HEK293 (cell line): Measurements from ENCODE around the gene WBP2NL.

ENCODE experiments used
- FEZF1 ChIP-seq: fragments of 450-650 bp; formaldehyde crosslinking; IDR thresholded peaks from 2 replicates; pipeline ENCODE4 v1.5.1; 2016; ENCODE audit warnings: missing biosample characterization, missing genetic modification characterization
- HOXA7 ChIP-seq: sonication (generic); formaldehyde crosslinking; IDR thresholded peaks from 2 replicates; pipeline ENCODE4 v1.8.1; 2022; ENCODE audit warnings: missing genetic modification reagents, borderline replicate concordance
- IKZF3 ChIP-seq: fragments of 450-650 bp; IDR thresholded peaks from 2 replicates; pipeline ENCODE4 v1.5.0; 2018; ENCODE audit warnings: missing biosample characterization, mild to moderate bottlenecking, missing genetic modification characterization, moderate library complexity
- INSM2 ChIP-seq: fragments of 450-650 bp; formaldehyde crosslinking; IDR thresholded peaks from 2 replicates; pipeline ENCODE4 v1.5.1; 2016; ENCODE audit warnings: missing biosample characterization, missing genetic modification characterization
- KLF9 ChIP-seq: fragments of 450-650 bp; formaldehyde crosslinking; IDR thresholded peaks from 2 replicates; pipeline ENCODE4 v1.5.1; 2016; ENCODE audit warnings: missing biosample characterization, missing genetic modification characterization, low read depth
- MEIS1 ChIP-seq: sonication (generic); formaldehyde crosslinking; IDR thresholded peaks from 2 replicates; pipeline ENCODE4 v1.8.1; 2022; ENCODE audit warnings: missing genetic modification reagents, mild to moderate bottlenecking, borderline replicate concordance
- PBX3 ChIP-seq: sonication (generic); formaldehyde crosslinking; IDR thresholded peaks from 2 replicates; pipeline ENCODE4 v1.8.1; 2022; ENCODE audit warnings: mild to moderate bottlenecking, moderate library complexity, missing genetic modification reagents
- PRDM10 ChIP-seq: fragments of 450-650 bp; formaldehyde crosslinking; IDR thresholded peaks from 2 replicates; pipeline ENCODE4 v1.5.1; 2016; ENCODE audit warnings: missing biosample characterization, missing genetic modification characterization
- SCRT2 ChIP-seq: fragments of 450-650 bp; formaldehyde crosslinking; IDR thresholded peaks from 2 replicates; pipeline ENCODE4 v1.5.1; 2016; ENCODE audit warnings: missing biosample characterization, missing genetic modification characterization
- SP3 ChIP-seq: fragments of 450-650 bp; formaldehyde crosslinking; IDR thresholded peaks from 2 replicates; pipeline ENCODE4 v1.5.1; 2016; ENCODE audit warnings: missing biosample characterization, missing genetic modification characterization
- ZBTB17 ChIP-seq: fragments of 450-650 bp; formaldehyde crosslinking; IDR thresholded peaks from 2 replicates; pipeline ENCODE4 v1.5.1; 2016; ENCODE audit warnings: missing biosample characterization, missing genetic modification characterization
- ZBTB21 ChIP-seq: fragments of 450-650 bp; formaldehyde crosslinking; IDR thresholded peaks from 2 replicates; pipeline ENCODE4 v1.5.1; 2017; ENCODE audit warnings: missing biosample characterization, missing genetic modification characterization
- ZFP41 ChIP-seq: fragments of 450-650 bp; formaldehyde crosslinking; IDR thresholded peaks from 2 replicates; pipeline ENCODE4 v1.5.1; 2016; ENCODE audit warnings: missing biosample characterization, missing genetic modification characterization, borderline replicate concordance
- ZFP69B ChIP-seq: fragments of 450-650 bp; formaldehyde crosslinking; IDR thresholded peaks from 2 replicates; pipeline ENCODE4 v1.5.1; 2016; ENCODE audit warnings: missing biosample characterization, missing genetic modification characterization
- ZNF133 ChIP-seq: fragments of 450-650 bp; formaldehyde crosslinking; IDR thresholded peaks from 2 replicates; pipeline ENCODE4 v1.5.1; 2016; ENCODE audit warnings: missing biosample characterization, missing genetic modification characterization
- ZNF146 ChIP-seq: fragments of 450-650 bp; formaldehyde crosslinking; IDR thresholded peaks from 2 replicates; pipeline ENCODE4 v1.5.1; 2016; ENCODE audit warnings: missing biosample characterization, missing genetic modification characterization
- ZNF16 ChIP-seq: fragments of 450-650 bp; formaldehyde crosslinking; IDR thresholded peaks from 2 replicates; pipeline ENCODE4 v1.5.1; 2016; ENCODE audit warnings: low read depth, missing biosample characterization, missing genetic modification characterization
- ZNF175 ChIP-seq: fragments of 450-650 bp; formaldehyde crosslinking; IDR thresholded peaks from 2 replicates; pipeline ENCODE4 v1.5.1; 2016; ENCODE audit warnings: missing biosample characterization, missing genetic modification characterization
- ZNF223 ChIP-seq: fragments of 450-650 bp; formaldehyde crosslinking; IDR thresholded peaks from 2 replicates; pipeline ENCODE4 v1.5.1; 2016; ENCODE audit warnings: missing biosample characterization, missing genetic modification characterization
- ZNF24 ChIP-seq: fragments of 450-650 bp; formaldehyde crosslinking; IDR thresholded peaks from 2 replicates; pipeline ENCODE4 v1.5.1; 2016; ENCODE audit warnings: missing biosample characterization, missing genetic modification characterization
- ZNF398 ChIP-seq: fragments of 450-650 bp; formaldehyde crosslinking; IDR thresholded peaks from 2 replicates; pipeline ENCODE4 v1.5.1; 2017; ENCODE audit warnings: missing biosample characterization, missing genetic modification characterization
- ZNF426 ChIP-seq: fragments of 450-650 bp; formaldehyde crosslinking; IDR thresholded peaks from 2 replicates; pipeline ENCODE4 v1.5.1; 2017; ENCODE audit warnings: missing biosample characterization, missing genetic modification characterization, mild to moderate bottlenecking, inconsistent platforms, moderate library complexity
- ZNF449 ChIP-seq: fragments of 450-650 bp; formaldehyde crosslinking; IDR thresholded peaks from 2 replicates; pipeline ENCODE4 v1.5.1; 2017; ENCODE audit warnings: missing biosample characterization, mild to moderate bottlenecking, missing genetic modification characterization, moderate library complexity
- ZNF529 ChIP-seq: fragments of 450-650 bp; formaldehyde crosslinking; IDR thresholded peaks from 2 replicates; pipeline ENCODE4 v1.5.1; 2017; ENCODE audit warnings: missing genetic modification characterization, missing biosample characterization; ENCODE audit not compliant: insufficient replicate concordance
- ZNF561 ChIP-seq: fragments of 450-650 bp; IDR thresholded peaks from 2 replicates; pipeline ENCODE4 v1.5.1; 2018; ENCODE audit warnings: missing biosample characterization, missing genetic modification characterization, borderline replicate concordance
- ZNF624 ChIP-seq: fragments of 450-650 bp; formaldehyde crosslinking; IDR thresholded peaks from 2 replicates; pipeline ENCODE4 v1.5.1; 2017; ENCODE audit warnings: missing biosample characterization, missing genetic modification characterization
- ZNF692 ChIP-seq: fragments of 450-650 bp; formaldehyde crosslinking; IDR thresholded peaks from 2 replicates; pipeline ENCODE4 v1.5.1; 2016; ENCODE audit warnings: missing biosample characterization, missing genetic modification characterization
- ZNF776 ChIP-seq: fragments of 450-650 bp; formaldehyde crosslinking; IDR thresholded peaks from 2 replicates; pipeline ENCODE4 v1.5.0; 2017; ENCODE audit warnings: missing biosample characterization, missing genetic modification characterization, borderline replicate concordance
- ZNF777 ChIP-seq: fragments of 450-650 bp; formaldehyde crosslinking; IDR thresholded peaks from 2 replicates; pipeline ENCODE4 v1.5.1; 2017; ENCODE audit warnings: missing biosample characterization, missing genetic modification characterization, borderline replicate concordance
- ZSCAN30 ChIP-seq: fragments of 450-650 bp; IDR thresholded peaks from 2 replicates; pipeline ENCODE4 v1.5.1; 2018; ENCODE audit warnings: missing biosample characterization, mild to moderate bottlenecking, missing genetic modification characterization, moderate library complexity

WBP2NL gene

GRCh38 chr22:41976961-41977566 lies 21.5 kb upstream of the WBP2NL start (continued):
- no peak for TF ChIP-seq FEZF1 (tag by site-specific recombination)
- no peak for TF ChIP-seq ZNF624 (tag by site-specific recombination)
- TF ChIP-seq PRDM10 (tag by site-specific recombination): no peak
- TF ChIP-seq ZNF692 (tag by site-specific recombination): no peak
- TF ChIP-seq MEIS1 (CRISPR knock-in tag): no peak
- TF ChIP-seq KLF9: no peak
- 0 out of 2 replicates have a peak, but pooled peaks have one; percentile 15 for TF ChIP-seq ZSCAN30 (tag by site-specific recombination)
- TF ChIP-seq ZNF777 (tag by site-specific recombination): peak; percentile 37; the same call in 1 of the 2 replicates
- TF ChIP-seq ZNF776: no peak
- no peak for TF ChIP-seq SP3 (tag by site-specific recombination)
- no peak for TF ChIP-seq ZNF561 (tag by site-specific recombination)
- TF ChIP-seq ZFP41 (tag by site-specific recombination): no peak
- TF ChIP-seq SCRT2 (tag by site-specific recombination): no peak
- no peak for TF ChIP-seq INSM2 (tag by site-specific recombination)
- no peak; the same call in 1 of the 2 replicates for TF ChIP-seq ZNF133 (tag by site-specific recombination)
- no peak for TF ChIP-seq ZNF223 (tag by site-specific recombination)
- TF ChIP-seq IKZF3 (tag by site-specific recombination): no peak
- TF ChIP-seq ZNF24 (tag by site-specific recombination): no peak
- TF ChIP-seq ZNF529: no peak
- TF ChIP-seq ZNF426: no peak
- TF ChIP-seq PBX3 (CRISPR knock-in tag): 0 out of 2 replicates have a peak, but pooled peaks have one; percentile 47
- no peak for TF ChIP-seq ZBTB17 (tag by site-specific recombination)
- TF ChIP-seq ZNF16 (tag by site-specific recombination): no peak
- no peak for TF ChIP-seq ZNF398 (tag by site-specific recombination)
- no peak for TF ChIP-seq ZNF449
- no peak for TF ChIP-seq ZFP69B (tag by site-specific recombination)
- TF ChIP-seq ZBTB21 (tag by site-specific recombination): no peak
- no peak for TF ChIP-seq ZNF175 (tag by site-specific recombination)
- TF ChIP-seq HOXA7 (CRISPR knock-in tag): no peak
- TF ChIP-seq ZNF146: no peak
